K562 (cell line): Measurements from ENCODE around the gene ZC3H10. TPM values are rescaled to one million over a fixed set of nuclear protein-coding genes. Genes with fewer than 3 reads are reported as not detected.

Experiments used
- ELF2 ChIP-seq: fragments of 250-450 bp; sonication (Bioruptor Pico); IDR thresholded peaks from 2 replicates; pipeline ENCODE4 v1.5.0; 2021; ENCODE audit warnings: mild to moderate bottlenecking
- ILF3 ChIP-seq: fragments of 450-650 bp; IDR thresholded peaks from 2 replicates; pipeline ENCODE4 v1.6.1; 2018; ENCODE audit warnings: antibody characterized with exemption, mild to moderate bottlenecking, moderate library complexity, borderline replicate concordance
- MYNN ChIP-seq, 2 experiments: sonication (generic); formaldehyde crosslinking in 1 of 2; IDR thresholded peaks; 2 replicates each; pipeline versions ENCODE4 v1.5.0 to v1.6.1; 2016 to 2020; ENCODE audit warnings: antibody characterized with exemption in 1 of 2, missing genetic modification reagents in 1 of 2
- SIN3A ChIP-seq, 2 experiments: fragments of 150-350 bp in 1 of 2; IDR thresholded peaks; 2 replicates each; pipeline ENCODE4 v1.6.1; 2011 to 2016; ENCODE audit warnings: borderline replicate concordance in 2 of 2, low read depth in 2 of 2, low read length in 2 of 2, mild to moderate bottlenecking in 2 of 2, moderate library complexity in 2 of 2; ENCODE audit not compliant: control insufficient read depth in 1 of 2
- SP1 ChIP-seq: sonication (generic); formaldehyde crosslinking; IDR thresholded peaks from 2 replicates; pipeline ENCODE4 v1.8.1; 2022; ENCODE audit warnings: mild to moderate bottlenecking, missing genetic modification reagents
- SRF ChIP-seq, 2 experiments: fragments of 250-450, 450-650 bp in 1 of 2; sonication (Bioruptor Pico) in 1 of 2; sonication (generic) in 1 of 2; formaldehyde crosslinking; IDR thresholded peaks; 2 replicates each; pipeline versions ENCODE4 v1.5.0 to v1.5.1; 2020 to 2022; ENCODE audit warnings: mild to moderate bottlenecking in 1 of 2, missing genetic modification reagents in 1 of 2
- TEAD4 ChIP-seq, 2 experiments: sonication (generic) in 1 of 2; formaldehyde crosslinking in 1 of 2; IDR thresholded peaks; 2 replicates each; pipeline versions ENCODE4 v1.6.1 to v1.8.0; 2012 to 2022; ENCODE audit warnings: borderline replicate concordance in 1 of 2, inconsistent platforms in 1 of 2, low read length in 1 of 2, mild to moderate bottlenecking in 1 of 2, missing genetic modification reagents in 1 of 2
- ZNF644 ChIP-seq: fragments of 200-800 bp; sonication (Bioruptor generic); IDR thresholded peaks from 2 replicates; pipeline ENCODE4 v1.6.1; 2016; ENCODE audit warnings: low read depth, missing genetic modification characterization, missing compliant biosample characterization
- polyA plus RNA-seq, 8 experiments: library from polyadenylated mRNA; depleted of rRNA in 4 of 8; stranded (reverse) in 5 of 8; unstranded in 3 of 8; fragments of >200 nt; fragmentation: Nextera tagmentation in 2 of 8; fragmentation: Illumina TruSeq in 1 of 8; extraction: Ambion mirVana in 2 of 8; extraction: Trizol in 1 of 8; gene quantifications; 2 replicates each; pipeline versions ENCODE4 v1.2.1 to v1.2.3, GENCODE V29; 2011 to 2014; ENCODE audit warnings: inconsistent platforms in 1 of 8, missing spikeins in 1 of 8
- total RNA-seq, 7 experiments: library from RNA; depleted of rRNA in 6 of 7; stranded (reverse); fragments of >200 nt in 6 of 7; fragmentation: Illumina TruSeq in 2 of 7; extraction: Trizol in 2 of 7; gene quantifications; 2 replicates each; pipeline versions ENCODE4 v1.2.1 to v1.2.3, GENCODE V29; 2011 to 2021; ENCODE audit warnings: low replicate concordance in 1 of 7
- TF ChIP-seq, protein P1 (sequence below): sonication (generic); formaldehyde crosslinking; IDR thresholded peaks from 2 replicates; pipeline ENCODE4 v1.8.1; 2023; ENCODE audit warnings: mild to moderate bottlenecking, missing genetic modification reagents, moderate library complexity
- TF ChIP-seq, protein P2 (sequence below): fragments of 450-650 bp; IDR thresholded peaks from 2 replicates; pipeline ENCODE4 v1.6.1; 2016
- TF ChIP-seq, protein P3 (sequence below): fragments of 450-650 bp; formaldehyde crosslinking; IDR thresholded peaks from 2 replicates; pipeline ENCODE4 v1.4.0; 2022; ENCODE audit warnings: missing genetic modification characterization
- TF ChIP-seq, protein P4 (sequence below), 2 experiments: fragments of 450-650 bp; IDR thresholded peaks; 2 replicates each; pipeline ENCODE4 v1.6.1; 2016
- TF ChIP-seq, protein P5 (sequence below): sonication (generic); formaldehyde crosslinking; IDR thresholded peaks from 2 replicates; pipeline ENCODE4 v1.8.0; 2022; ENCODE audit warnings: mild to moderate bottlenecking, low read depth, missing genetic modification reagents

Gene ZC3H10
- total and polyA plus RNA-seq, 9 of the 15 experiments (the other 6 are each of a cell fraction or from before 2014, with no cell fraction given) = 0.31 to 4.1 (median 1.6) TPM

DNA sequence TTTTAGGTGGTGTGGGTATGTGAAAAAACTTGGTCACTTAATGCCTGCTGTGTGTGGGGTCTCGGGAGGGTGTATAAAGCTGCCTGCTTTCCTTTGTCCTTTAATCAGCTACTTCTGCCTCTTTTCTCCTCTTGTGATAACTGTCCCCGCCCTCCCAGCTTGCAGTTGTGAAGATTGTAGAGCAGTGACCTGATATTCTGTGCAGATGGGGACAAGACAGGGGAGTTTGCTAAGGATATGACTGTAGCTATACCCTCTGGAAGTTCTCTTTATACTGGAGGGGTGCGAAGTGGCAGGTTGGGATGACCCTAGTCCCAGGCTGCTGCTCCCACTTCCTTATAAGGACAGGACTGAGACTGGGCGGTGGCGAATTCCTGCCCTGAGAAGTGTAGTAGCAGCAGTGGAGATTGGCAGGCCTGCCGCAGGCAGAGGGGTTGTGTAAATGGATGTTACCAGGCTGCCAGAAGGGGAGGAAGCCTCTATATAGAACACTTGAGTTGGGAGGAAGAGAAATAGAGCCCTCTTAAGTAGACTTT, 40.9 kb downstream of the ZC3H10 start (continued):
- TF ChIP-seq, protein P1, sequence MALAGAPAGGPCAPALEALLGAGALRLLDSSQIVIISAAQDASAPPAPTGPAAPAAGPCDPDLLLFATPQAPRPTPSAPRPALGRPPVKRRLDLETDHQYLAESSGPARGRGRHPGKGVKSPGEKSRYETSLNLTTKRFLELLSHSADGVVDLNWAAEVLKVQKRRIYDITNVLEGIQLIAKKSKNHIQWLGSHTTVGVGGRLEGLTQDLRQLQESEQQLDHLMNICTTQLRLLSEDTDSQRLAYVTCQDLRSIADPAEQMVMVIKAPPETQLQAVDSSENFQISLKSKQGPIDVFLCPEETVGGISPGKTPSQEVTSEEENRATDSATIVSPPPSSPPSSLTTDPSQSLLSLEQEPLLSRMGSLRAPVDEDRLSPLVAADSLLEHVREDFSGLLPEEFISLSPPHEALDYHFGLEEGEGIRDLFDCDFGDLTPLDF = 0 out of 2 replicates have a peak, but pooled peaks have one; percentile 1
- TF ChIP-seq ILF3 (no peak), ELF2 (CRISPR knock-in tag) (0 out of 2 replicates have a peak, but pooled peaks have one; percentile 14), SP1 (CRISPR knock-in tag) (peak; percentile 10; the same call in 1 of the 2 replicates), TEAD4 (IDR thresholded peaks at IDR 0.05; ENCODE audit: low read length) (peak; percentile 22; the same call in 1 of the 2 replicates), TEAD4 (CRISPR knock-in tag; IDR thresholded peaks at IDR 0.05; ENCODE audit: borderline replicate concordance) (no peak), MYNN (IDR thresholded peaks at IDR 0.05) (peak; percentile 41; the same call in 1 of the 2 replicates), MYNN (CRISPR knock-in tag; IDR thresholded peaks at IDR 0.05) (no peak), SRF (CRISPR knock-in tag; IDR thresholded peaks at IDR 0.05) (peak; percentile 58 to 97; a peak in 3 of 4 replicates), ZNF644 (tag) (0 out of 2 replicates have a peak, but pooled peaks have one; percentile 32), SIN3A (IDR thresholded peaks at IDR 0.05; ENCODE audit: borderline replicate concordance in 2 of 2, control insufficient read depth in 1 of 2, low read depth in 2 of 2, low read length in 2 of 2) (peak in 1 of 2 experiments; percentile 5; a peak in 1 of 4 replicates)
- TF ChIP-seq, protein P2, sequence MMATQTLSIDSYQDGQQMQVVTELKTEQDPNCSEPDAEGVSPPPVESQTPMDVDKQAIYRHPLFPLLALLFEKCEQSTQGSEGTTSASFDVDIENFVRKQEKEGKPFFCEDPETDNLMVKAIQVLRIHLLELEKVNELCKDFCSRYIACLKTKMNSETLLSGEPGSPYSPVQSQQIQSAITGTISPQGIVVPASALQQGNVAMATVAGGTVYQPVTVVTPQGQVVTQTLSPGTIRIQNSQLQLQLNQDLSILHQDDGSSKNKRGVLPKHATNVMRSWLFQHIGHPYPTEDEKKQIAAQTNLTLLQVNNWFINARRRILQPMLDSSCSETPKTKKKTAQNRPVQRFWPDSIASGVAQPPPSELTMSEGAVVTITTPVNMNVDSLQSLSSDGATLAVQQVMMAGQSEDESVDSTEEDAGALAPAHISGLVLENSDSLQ = peak; percentile 85
- TF ChIP-seq, protein P3, sequence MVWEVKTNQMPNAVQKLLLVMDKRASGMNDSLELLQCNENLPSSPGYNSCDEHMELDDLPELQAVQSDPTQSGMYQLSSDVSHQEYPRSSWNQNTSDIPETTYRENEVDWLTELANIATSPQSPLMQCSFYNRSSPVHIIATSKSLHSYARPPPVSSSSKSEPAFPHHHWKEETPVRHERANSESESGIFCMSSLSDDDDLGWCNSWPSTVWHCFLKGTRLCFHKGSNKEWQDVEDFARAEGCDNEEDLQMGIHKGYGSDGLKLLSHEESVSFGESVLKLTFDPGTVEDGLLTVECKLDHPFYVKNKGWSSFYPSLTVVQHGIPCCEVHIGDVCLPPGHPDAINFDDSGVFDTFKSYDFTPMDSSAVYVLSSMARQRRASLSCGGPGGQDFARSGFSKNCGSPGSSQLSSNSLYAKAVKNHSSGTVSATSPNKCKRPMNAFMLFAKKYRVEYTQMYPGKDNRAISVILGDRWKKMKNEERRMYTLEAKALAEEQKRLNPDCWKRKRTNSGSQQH = no peak
- TF ChIP-seq, protein P4, sequence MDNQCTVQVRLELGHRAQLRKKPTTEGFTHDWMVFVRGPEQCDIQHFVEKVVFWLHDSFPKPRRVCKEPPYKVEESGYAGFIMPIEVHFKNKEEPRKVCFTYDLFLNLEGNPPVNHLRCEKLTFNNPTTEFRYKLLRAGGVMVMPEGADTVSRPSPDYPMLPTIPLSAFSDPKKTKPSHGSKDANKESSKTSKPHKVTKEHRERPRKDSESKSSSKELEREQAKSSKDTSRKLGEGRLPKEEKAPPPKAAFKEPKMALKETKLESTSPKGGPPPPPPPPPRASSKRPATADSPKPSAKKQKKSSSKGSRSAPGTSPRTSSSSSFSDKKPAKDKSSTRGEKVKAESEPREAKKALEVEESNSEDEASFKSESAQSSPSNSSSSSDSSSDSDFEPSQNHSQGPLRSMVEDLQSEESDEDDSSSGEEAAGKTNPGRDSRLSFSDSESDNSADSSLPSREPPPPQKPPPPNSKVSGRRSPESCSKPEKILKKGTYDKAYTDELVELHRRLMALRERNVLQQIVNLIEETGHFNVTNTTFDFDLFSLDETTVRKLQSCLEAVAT (IDR thresholded peaks at IDR 0.05) = peak in 1 of 2 experiments; percentile 49; a peak in 2 of 4 replicates
- TF ChIP-seq, protein P5, sequence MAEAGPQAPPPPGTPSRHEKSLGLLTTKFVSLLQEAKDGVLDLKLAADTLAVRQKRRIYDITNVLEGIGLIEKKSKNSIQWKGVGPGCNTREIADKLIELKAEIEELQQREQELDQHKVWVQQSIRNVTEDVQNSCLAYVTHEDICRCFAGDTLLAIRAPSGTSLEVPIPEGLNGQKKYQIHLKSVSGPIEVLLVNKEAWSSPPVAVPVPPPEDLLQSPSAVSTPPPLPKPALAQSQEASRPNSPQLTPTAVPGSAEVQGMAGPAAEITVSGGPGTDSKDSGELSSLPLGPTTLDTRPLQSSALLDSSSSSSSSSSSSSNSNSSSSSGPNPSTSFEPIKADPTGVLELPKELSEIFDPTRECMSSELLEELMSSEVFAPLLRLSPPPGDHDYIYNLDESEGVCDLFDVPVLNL (CRISPR knock-in tag) = no peak
